Natural killer cell treated with Interleukin-12 subunit alpha and Interleukin-12 subunit beta and Interleukin-15 and Interleukin-18, amount 100 ng/mL, for 72 hours (primary cell): ENCODE results near the gene ITGAX. TPM values are rescaled to one million over a fixed set of nuclear protein-coding genes. Genes with fewer than 3 reads are reported as not detected.
A peak's percentile ranks its signal among the peaks of the same experiment; 100 is the strongest.

Experiments
- ATAC-seq, 2 donors: fragments of 150-1000 bp; cut with Tn5 transposase in 1 of 2; sonication (Bioruptor Pico), chemical (Tn5 transposase) in 1 of 2; 2 replicates each; pipeline ENCODE4 v1.10.0; 2021
- DNase-seq: peaks from one replicate; pipeline ENCODE4 v3.0.0; 2022; ENCODE audit warnings: low spot score
- H3K27ac Mint-ChIP-seq, 2 donors: 1 replicate in 1 of 2; 2 replicates in 1 of 2; pipeline ENCODE4 v1.8.0; 2022; ENCODE audit warnings: mixed read lengths in 2 of 2, mild to moderate bottlenecking in 1 of 2, moderate library complexity in 1 of 2
- H3K27me3 Mint-ChIP-seq, 2 donors: 1 replicate in 1 of 2; 2 replicates in 1 of 2; pipeline ENCODE4 v1.8.0; 2022; ENCODE audit warnings: mixed read lengths in 2 of 2
- H3K36me3 Mint-ChIP-seq: one replicate; pipeline ENCODE4 v1.8.0; 2022; ENCODE audit warnings: mixed read lengths
- H3K4me1 Mint-ChIP-seq, 2 donors: 1 replicate in 1 of 2; 2 replicates in 1 of 2; pipeline ENCODE4 v1.8.0; 2022; ENCODE audit warnings: low read depth in 2 of 2, mixed read lengths in 2 of 2, mild to moderate bottlenecking in 1 of 2
- H3K4me3 Mint-ChIP-seq: one replicate; pipeline ENCODE4 v1.8.0; 2022; ENCODE audit warnings: mixed read lengths
- H3K9me3 Mint-ChIP-seq: 2 replicates; pipeline ENCODE4 v1.8.0; 2022; ENCODE audit warnings: mixed read lengths
- total RNA-seq, 2 donors: library from RNA; stranded (reverse); gene quantifications; one replicate each; pipeline ENCODE4 v1.2.3, GENCODE V29; 2022

ITGAX gene
- total RNA-seq, 2 donors from 2014 or later, result 62.1 to 124 TPM

GRCh38 chr16:31355431-31356100 is 590 bp downstream of the ITGAX start:
- H3K27ac Mint-ChIP-seq, result peak overlapping the region; percentile 89 to 96
- peak overlapping the region; percentile 84 for H3K4me3 Mint-ChIP-seq
- no peaks in the 10 kb centered on the region for H3K27me3 Mint-ChIP-seq
- ATAC-seq (no peak), DNase-seq (no peak)
- H3K4me1 Mint-ChIP-seq, result peaks cover 64 to 65% of the 10 kb centered on the region in 2 donors
- H3K9me3 Mint-ChIP-seq, result no peaks in the 10 kb centered on the region
- no peaks in the 10 kb centered on the region for H3K36me3 Mint-ChIP-seq

GRCh38 chr16:31356566-31357323 is 1.8 kb downstream of the ITGAX start:
- H3K4me3 Mint-ChIP-seq, result peak overlapping the region; percentile 84
- peak overlapping the region; percentile 89 to 96 for H3K27ac Mint-ChIP-seq
- H3K4me1 Mint-ChIP-seq, result peaks cover 65 to 66% of the 10 kb centered on the region in 2 donors
- H3K36me3 Mint-ChIP-seq, result no peaks in the 10 kb centered on the region
- ATAC-seq (no peak), DNase-seq (no peak)
- no peaks in the 10 kb centered on the region for H3K27me3 Mint-ChIP-seq
- no peaks in the 10 kb centered on the region for H3K9me3 Mint-ChIP-seq

- Mint-ChIP-seq H3K4me1 (peaks cover 57 to 58% of the 10 kb centered on the region in 2 donors), H3K27ac (peak overlapping the region; percentile 89 to 96), H3K4me3 (peak overlapping the region; percentile 84), H3K9me3 (no peaks in the 10 kb centered on the region), H3K36me3 (no peaks in the 10 kb centered on the region), H3K27me3 (no peaks in the 10 kb centered on the region)
- DNase-seq (no peak), ATAC-seq (no peak)
Measured at GRCh38 chr16:31357324-31358109, 2.5 kb downstream of the ITGAX start.

GRCh38 chr16:31360251-31360650 is 5.3 kb downstream of the ITGAX start:
- H3K4me3 Mint-ChIP-seq, result no peak overlapping the region
- H3K9me3 Mint-ChIP-seq, result no peaks in the 10 kb centered on the region
- no peaks in the 10 kb centered on the region for H3K27me3 Mint-ChIP-seq
- DNase-seq (no peak), ATAC-seq (no peak)
- H3K36me3 Mint-ChIP-seq, result no peaks in the 10 kb centered on the region
- peaks cover 50 to 51% of the 10 kb centered on the region in 2 donors for H3K4me1 Mint-ChIP-seq
- peak overlapping the region in 1 of 2 donors; percentile 66 for H3K27ac Mint-ChIP-seq

- no peaks in the 10 kb centered on the region for H3K9me3 Mint-ChIP-seq
- H3K27me3 Mint-ChIP-seq, result no peaks in the 10 kb centered on the region
- DNase-seq (no peak), ATAC-seq (no peak)
- peaks cover 50 to 52% of the 10 kb centered on the region in 2 donors for H3K4me1 Mint-ChIP-seq
- H3K4me3 Mint-ChIP-seq, result no peak overlapping the region
- H3K36me3 Mint-ChIP-seq, result no peaks in the 10 kb centered on the region
- peak overlapping the region in 1 of 2 donors; percentile 66 for H3K27ac Mint-ChIP-seq
Measured at GRCh38 chr16:31361201-31362110, 6.5 kb downstream of the ITGAX start.

DNA sequence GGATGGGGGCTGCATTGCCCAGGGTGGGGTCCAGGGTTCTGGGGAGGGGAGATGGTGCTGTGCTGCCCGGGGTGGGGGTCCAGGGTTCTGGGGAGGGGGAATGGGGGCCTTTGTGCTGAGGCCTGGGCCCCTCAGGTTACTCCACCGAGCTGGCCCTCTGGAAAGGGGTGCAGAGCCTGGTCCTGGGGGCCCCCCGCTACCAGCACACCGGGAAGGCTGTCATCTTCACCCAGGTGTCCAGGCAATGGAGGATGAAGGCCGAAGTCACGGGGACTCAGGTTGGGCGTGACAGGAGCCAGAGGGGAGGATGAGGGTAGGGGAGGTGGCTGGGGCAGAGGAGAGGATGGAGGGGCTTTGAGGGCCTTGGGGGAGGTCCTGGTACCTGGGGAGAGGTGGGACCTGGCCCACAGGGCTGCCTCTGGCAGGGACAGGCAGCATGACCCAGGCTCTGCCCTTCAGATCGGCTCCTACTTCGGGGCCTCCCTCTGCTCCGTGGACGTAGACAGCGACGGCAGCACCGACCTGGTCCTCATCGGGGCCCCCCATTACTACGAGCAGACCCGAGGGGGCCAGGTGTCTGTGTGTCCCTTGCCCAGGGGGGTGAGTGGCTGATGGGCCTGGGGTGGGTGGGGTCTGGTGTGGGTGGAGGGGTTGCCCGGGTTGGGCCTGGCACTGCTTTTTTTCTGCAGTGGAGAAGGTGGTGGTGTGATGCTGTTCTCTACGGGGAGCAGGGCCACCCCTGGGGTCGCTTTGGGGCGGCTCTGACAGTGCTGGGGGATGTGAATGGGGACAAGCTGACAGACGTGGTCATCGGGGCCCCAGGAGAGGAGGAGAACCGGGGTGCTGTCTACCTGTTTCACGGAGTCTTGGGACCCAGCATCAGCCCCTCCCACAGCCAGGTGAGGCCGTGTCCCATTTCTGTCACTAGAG is 7.8 kb downstream of the ITGAX start:
- Mint-ChIP-seq H3K4me1 (peaks cover 50 to 52% of the 10 kb centered on the region in 2 donors), H3K4me3 (no peak overlapping the region), H3K36me3 (no peaks in the 10 kb centered on the region), H3K27ac (no peak overlapping the region), H3K27me3 (no peaks in the 10 kb centered on the region), H3K9me3 (no peaks in the 10 kb centered on the region)
- no peak for ATAC-seq
- DNase-seq, result no peak

DNA sequence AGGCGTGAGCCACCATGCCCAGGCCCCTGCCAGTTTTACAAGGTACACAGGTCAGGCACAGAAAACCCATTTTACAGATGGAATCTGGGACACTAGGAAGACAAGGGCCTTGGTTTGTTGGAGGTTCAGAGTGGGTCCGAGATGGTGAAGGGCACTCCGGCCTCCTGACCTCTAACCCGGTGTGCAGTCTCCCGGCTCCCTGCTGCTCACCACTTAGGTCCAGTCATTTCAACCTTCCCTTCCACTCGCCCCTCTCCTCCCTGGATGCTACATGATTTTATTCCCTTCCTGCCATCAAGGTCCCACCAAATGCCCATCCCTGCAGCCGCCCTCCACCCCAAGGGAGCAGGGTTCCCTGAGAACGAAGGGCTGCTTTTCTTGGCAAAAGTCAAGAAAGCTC is 8.7 kb downstream of the ITGAX start:
- Mint-ChIP-seq H3K4me3 (peak overlapping the region; percentile 35), H3K27me3 (no peaks in the 10 kb centered on the region), H3K36me3 (no peaks in the 10 kb centered on the region), H3K27ac (peak overlapping the region in 1 of 2 donors; percentile 54), H3K9me3 (no peaks in the 10 kb centered on the region), H3K4me1 (peaks cover 49 to 51% of the 10 kb centered on the region in 2 donors)
- ATAC-seq, result no peak
- no peak for DNase-seq

DNA sequence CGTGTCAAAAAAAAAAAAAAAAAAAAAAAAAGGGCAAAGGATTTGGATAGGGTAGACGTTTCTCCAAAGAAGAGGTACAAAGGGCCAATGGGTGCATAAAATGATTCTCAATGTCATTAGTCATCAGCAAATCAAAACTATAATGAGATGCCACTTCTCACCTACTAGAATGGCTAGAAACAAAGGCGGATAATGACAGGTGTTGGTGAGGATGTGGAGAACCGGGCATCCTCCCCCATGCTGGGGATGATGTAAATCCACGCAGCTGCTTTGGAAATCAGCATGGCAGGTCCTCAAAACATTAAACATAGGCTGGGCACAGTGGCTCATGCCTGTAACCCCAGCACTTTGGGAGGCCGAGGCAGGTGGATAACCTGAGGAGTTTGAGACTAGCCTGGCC is 9.4 kb downstream of the ITGAX start:
- DNase-seq (no peak), ATAC-seq (peak in 1 of 2 donors; percentile 48)
- peak overlapping the region; percentile 48 to 54 for H3K27ac Mint-ChIP-seq
- H3K36me3 Mint-ChIP-seq, result no peaks in the 10 kb centered on the region
- H3K4me3 Mint-ChIP-seq, result peak overlapping the region; percentile 35
- no peaks in the 10 kb centered on the region for H3K27me3 Mint-ChIP-seq
- H3K9me3 Mint-ChIP-seq, result no peaks in the 10 kb centered on the region
- peaks cover 49 to 51% of the 10 kb centered on the region in 2 donors for H3K4me1 Mint-ChIP-seq

DNA sequence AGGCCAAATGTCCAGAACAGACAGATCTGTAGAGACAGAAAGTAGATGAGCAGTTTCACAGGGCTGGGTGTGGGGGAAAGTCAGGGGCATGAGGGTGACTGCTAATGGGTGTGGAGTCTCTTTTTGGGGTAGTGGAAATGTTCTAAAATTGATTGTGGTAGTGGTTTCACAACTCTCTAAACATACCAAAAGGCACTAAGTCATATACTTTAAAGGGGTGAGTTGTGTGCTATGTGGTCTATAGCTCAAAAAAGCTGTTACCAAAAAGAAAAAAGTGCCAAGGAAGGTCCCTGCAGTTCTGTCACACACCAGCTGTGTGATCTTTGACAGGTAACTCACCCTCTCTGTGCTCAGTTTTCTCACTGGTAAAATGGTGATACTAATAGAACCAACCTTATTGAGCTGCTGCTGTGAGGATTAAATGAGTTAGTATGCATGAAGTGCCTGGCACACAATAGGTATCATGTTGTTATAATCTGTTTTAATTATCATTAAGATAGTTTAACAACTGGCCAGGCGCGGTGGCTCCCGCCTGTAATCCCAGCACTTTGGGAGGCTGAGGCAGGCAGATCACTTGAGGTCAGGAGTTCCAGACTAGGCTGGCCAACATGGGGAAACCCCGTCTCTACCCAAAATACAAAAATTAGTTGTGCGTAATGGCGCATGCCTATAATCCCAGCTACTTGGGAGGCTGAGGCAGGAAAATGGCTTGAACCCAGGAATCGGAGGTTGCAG is 10.3 kb downstream of the ITGAX start:
- ATAC-seq (peak; percentile 88 to 91), DNase-seq (no peak)
- Mint-ChIP-seq H3K27ac (peak overlapping the region; percentile 48 to 54), H3K4me1 (peaks cover 43 to 48% of the 10 kb centered on the region in 2 donors), H3K27me3 (no peaks in the 10 kb centered on the region), H3K36me3 (no peaks in the 10 kb centered on the region), H3K4me3 (peak overlapping the region; percentile 35), H3K9me3 (no peaks in the 10 kb centered on the region)

- Mint-ChIP-seq H3K4me3 (no peak overlapping the region), H3K27me3 (no peaks in the 10 kb centered on the region), H3K27ac (no peak overlapping the region), H3K36me3 (no peaks in the 10 kb centered on the region), H3K9me3 (no peaks in the 10 kb centered on the region), H3K4me1 (peaks cover 37 to 41% of the 10 kb centered on the region in 2 donors)
- ATAC-seq (no peak), DNase-seq (no peak)
Measured at GRCh38 chr16:31367853-31368252, 12.9 kb downstream of the ITGAX start.

DNA sequence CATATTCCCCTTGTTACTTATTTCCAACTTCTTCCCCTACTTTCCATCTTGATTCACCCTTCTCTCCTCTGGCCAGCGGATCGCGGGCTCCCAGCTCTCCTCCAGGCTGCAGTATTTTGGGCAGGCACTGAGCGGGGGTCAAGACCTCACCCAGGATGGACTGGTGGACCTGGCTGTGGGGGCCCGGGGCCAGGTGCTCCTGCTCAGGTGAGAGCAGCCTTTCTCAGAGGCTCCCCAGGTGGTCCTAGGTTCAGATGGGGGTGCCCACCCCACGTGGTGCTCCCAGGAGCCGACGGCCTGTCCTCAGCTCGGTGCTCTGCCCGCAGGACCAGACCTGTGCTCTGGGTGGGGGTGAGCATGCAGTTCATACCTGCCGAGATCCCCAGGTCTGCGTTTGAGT is 16.0 kb downstream of the ITGAX start:
- Mint-ChIP-seq H3K4me3 (no peak overlapping the region), H3K27me3 (no peaks in the 10 kb centered on the region), H3K36me3 (no peaks in the 10 kb centered on the region), H3K27ac (no peak overlapping the region), H3K9me3 (no peaks in the 10 kb centered on the region), H3K4me1 (peaks cover 18 to 19% of the 10 kb centered on the region in 2 donors)
- ATAC-seq, result no peak
- DNase-seq, result no peak
